PC-3 (cell line): ENCODE data around the gene HAGH. TPM values are rescaled to one million over a fixed set of nuclear protein-coding genes. Genes with fewer than 3 reads are reported as not detected.

Source experiments
- ATAC-seq: fragments of 200-7000 bp; cut with Tn5 transposase; 2 replicates; pipeline ENCODE4 v1.9.1; 2020; ENCODE audit warnings: mild to moderate bottlenecking, moderate library complexity
- BruUV-seq: library from RNA; stranded (reverse); fragments of 400-500 nt; replicated peaks from 2 replicates; lab custom pipeline; 2021; lab: Mats Ljungman, UMichigan
- CTCF ChIA-PET: fragments of 300-600 bp; sonication (Branson Sonifier 250); formaldehyde crosslinking; loops from one replicate; lab custom pipeline; 2022; ENCODE audit warnings: antibody characterized with exemption; lab: Charles Lee
- POLR2A ChIA-PET: fragments of 300-600 bp; sonication (Branson Sonifier 250); formaldehyde crosslinking; loops from one replicate; lab custom pipeline; 2022; ENCODE audit warnings: antibody characterized with exemption; ENCODE audit not compliant: unreplicated experiment; lab: Charles Lee
- DNase-seq: peaks from one replicate; pipeline ENCODE4 v3.0.0-alpha.2; 2015
- H2AFZ ChIP-seq: fragments of 300-600 bp; sonication (generic); 2 replicates; pipeline ENCODE4 v1.6.0; 2016; ENCODE audit warnings: antibody characterized with exemption, low read length
- H3F3A ChIP-seq: fragments of 300-600 bp; sonication (generic); one replicate; pipeline ENCODE4 v1.6.0; 2017; ENCODE audit warnings: antibody characterized with exemption, low read length, control low read depth, mild to moderate bottlenecking; ENCODE audit not compliant: unreplicated experiment
- H3K27ac ChIP-seq: fragments of 300-600 bp; sonication (generic); 2 replicates; pipeline ENCODE4 v1.5.1; 2016; ENCODE audit warnings: mild to moderate bottlenecking, low read length
- H3K27me3 ChIP-seq: fragments of 300-600 bp; sonication (generic); 2 replicates; pipeline ENCODE4 v1.6.1; 2016; ENCODE audit warnings: low read length, mixed read lengths
- H3K36me3 ChIP-seq: fragments of 300-600 bp; sonication (generic); 2 replicates; pipeline ENCODE4 v1.6.1; 2016; ENCODE audit warnings: low read depth, mixed run types, low read length, mixed read lengths
- H3K4me1 ChIP-seq: fragments of 300-600 bp; sonication (generic); 2 replicates; pipeline ENCODE4 v1.5.1; 2016; ENCODE audit warnings: low read length; ENCODE audit not compliant: insufficient read depth
- H3K4me2 ChIP-seq: fragments of 300-600 bp; sonication (generic); 2 replicates; pipeline ENCODE4 v1.6.0; 2016; ENCODE audit warnings: low read length
- H3K4me3 ChIP-seq: fragments of 300-600 bp; sonication (generic); 2 replicates; pipeline ENCODE4 v1.5.1; 2016; ENCODE audit warnings: mild to moderate bottlenecking, low read length, mixed read lengths
- H3K79me2 ChIP-seq: fragments of 300-600 bp; sonication (generic); 2 replicates; pipeline ENCODE4 v1.6.1; 2017; ENCODE audit warnings: low read length, mixed read lengths
- H3K9ac ChIP-seq: fragments of 300-600 bp; sonication (generic); 2 replicates; pipeline ENCODE4 v1.6.0; 2016; ENCODE audit warnings: mild to moderate bottlenecking, low read length
- H3K9me2 ChIP-seq: fragments of 300-600 bp; sonication (generic); replicated peaks from 2 replicates; pipeline ENCODE4 v1.6.1; 2016; ENCODE audit warnings: mixed run types, low read length, mixed read lengths
- H3K9me3 ChIP-seq: fragments of 300-600 bp; sonication (generic); 2 replicates; pipeline ENCODE4 v1.6.1; 2016; ENCODE audit warnings: low read length, mixed read lengths
- H4K20me1 ChIP-seq: fragments of 300-600 bp; sonication (generic); 2 replicates; pipeline ENCODE4 v1.6.1; 2016; ENCODE audit warnings: low read length, mixed read lengths
- EZH2 ChIP-seq: fragments of 300-600 bp; sonication (generic); IDR thresholded peaks from one replicate; pipeline ENCODE4 v1.6.1; 2017; ENCODE audit warnings: antibody characterized with exemption, mild to moderate bottlenecking, low read length; ENCODE audit not compliant: unreplicated experiment
- EZH2phosphoT487 ChIP-seq: fragments of 300-600 bp; sonication (generic); IDR thresholded peaks from 2 replicates; pipeline ENCODE4 v1.6.1; 2018; ENCODE audit warnings: mild to moderate bottlenecking, antibody characterized with exemption, low read length, borderline replicate concordance
- intact Hi-C: fragments of 100-400 bp; cut with micrococcal nuclease; formaldehyde crosslinking; loops from 2 replicates; pipeline ENCODE4 v1.9.0; 2023
- total RNA-seq: library from RNA; depleted of rRNA; stranded (reverse); fragments of >200 nt; gene quantifications from 2 replicates; pipeline ENCODE4 v1.2.3, GENCODE V29; 2014
- TF ChIP-seq, protein P1 (sequence below): fragments of 300-600 bp; sonication (generic); conservative IDR thresholded peaks from 2 replicates; pipeline ENCODE4 v1.5.1; 2017; ENCODE audit warnings: antibody characterized with exemption, low read depth, mild to moderate bottlenecking, low read length

HAGH gene
- total RNA-seq, 1 experiment from 2014 or later, result 99.5 TPM

DNA sequence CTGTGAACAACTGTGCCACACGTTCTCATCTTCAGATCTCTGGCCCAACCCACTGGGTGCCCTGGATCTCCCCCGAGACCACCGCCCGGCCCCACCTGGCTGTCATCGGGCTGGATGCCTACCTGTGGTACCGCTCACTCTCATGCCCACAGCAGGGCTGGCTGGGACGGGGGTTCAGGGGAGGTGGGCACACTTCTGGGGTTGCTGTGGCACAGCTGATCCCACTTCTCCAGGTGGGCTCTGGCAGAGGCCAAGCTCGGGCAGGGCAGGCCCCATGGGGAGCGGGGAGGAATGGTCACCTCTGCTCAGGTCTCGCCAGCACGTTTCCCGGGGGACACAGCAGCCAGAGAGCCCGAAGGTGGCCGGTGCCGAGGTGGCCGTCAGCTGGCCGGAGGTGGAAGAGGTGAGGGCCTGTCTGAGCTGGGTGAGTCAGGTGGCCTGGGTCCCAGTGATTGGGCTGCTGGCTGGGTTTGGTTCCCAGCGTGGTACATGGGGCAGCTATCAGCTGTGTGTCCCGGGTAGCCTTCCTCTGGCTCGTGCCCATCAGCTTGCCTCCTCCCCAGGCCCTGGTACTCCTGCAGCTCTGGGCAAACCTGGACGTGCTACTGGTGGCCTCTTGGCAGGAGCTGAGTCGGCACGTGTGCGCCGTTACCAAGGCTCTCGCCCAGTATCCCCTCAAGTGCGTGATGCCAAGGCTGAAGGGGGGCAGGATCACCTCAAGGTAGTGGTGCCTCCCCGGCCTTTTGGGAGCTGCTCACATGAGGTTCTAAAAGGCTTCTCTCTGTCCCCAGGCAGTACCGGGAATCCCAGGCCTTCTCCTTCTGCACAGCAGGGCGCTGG is 51.4 kb downstream of the HAGH start:
- peak overlapping the region; percentile 100; the same call in 1 of the 2 replicates for H3K4me2 ChIP-seq
- H3K27ac ChIP-seq, result no peak overlapping the region

DNA sequence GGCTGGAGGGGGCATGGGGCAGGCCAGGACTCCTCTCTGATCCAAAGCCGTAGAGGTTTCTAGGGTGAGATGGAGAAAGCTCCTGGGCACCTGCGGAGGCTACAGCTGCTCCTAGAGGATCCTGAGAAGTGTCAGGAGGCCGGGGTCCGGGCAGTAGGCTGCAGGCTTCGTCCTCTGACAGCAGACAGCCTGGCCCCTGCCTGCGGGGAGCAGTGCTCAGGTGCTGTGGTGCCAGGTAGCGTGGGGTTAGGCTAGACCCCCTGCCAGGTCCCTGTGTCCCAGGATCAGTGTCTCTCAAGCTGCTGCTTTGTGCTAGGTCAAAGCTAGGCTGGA is 52.2 kb downstream of the HAGH start:
- Histone ChIP-seq H3K27me3 (no peaks in the 10 kb centered on the region), H3K4me2 (peak overlapping the region; percentile 100), H3K9ac (peak overlapping the region; percentile 93), H3K4me1 (peaks cover 12% of the 10 kb centered on the region; the same call in 1 of the 2 replicates), H4K20me1 (peaks cover 3% of the 10 kb centered on the region; the same call in 1 of the 2 replicates), H3K79me2 (peaks cover 34% of the 10 kb centered on the region), H3K27ac (no peak overlapping the region), H3K36me3 (no peaks in the 10 kb centered on the region), H3K4me3 (peak overlapping the region; percentile 86), H3F3A (no peaks in the 10 kb centered on the region), H2AFZ (no peak overlapping the region), H3K9me2 (no peaks in the 10 kb centered on the region), H3K9me3 (no peaks in the 10 kb centered on the region)
- DNase-seq (no peak), ATAC-seq (no peak)
- no TSS peak for BruUV-seq
- ChIA-PET CTCF (no interaction called here), POLR2A (interaction anchor here (1.2 kb wide), 1 partner anchor 8 kb away, joined by 7 read pairs; the partner anchor contains the start of genes NUBP2 and SPSB3)
- TF ChIP-seq, protein P1, sequence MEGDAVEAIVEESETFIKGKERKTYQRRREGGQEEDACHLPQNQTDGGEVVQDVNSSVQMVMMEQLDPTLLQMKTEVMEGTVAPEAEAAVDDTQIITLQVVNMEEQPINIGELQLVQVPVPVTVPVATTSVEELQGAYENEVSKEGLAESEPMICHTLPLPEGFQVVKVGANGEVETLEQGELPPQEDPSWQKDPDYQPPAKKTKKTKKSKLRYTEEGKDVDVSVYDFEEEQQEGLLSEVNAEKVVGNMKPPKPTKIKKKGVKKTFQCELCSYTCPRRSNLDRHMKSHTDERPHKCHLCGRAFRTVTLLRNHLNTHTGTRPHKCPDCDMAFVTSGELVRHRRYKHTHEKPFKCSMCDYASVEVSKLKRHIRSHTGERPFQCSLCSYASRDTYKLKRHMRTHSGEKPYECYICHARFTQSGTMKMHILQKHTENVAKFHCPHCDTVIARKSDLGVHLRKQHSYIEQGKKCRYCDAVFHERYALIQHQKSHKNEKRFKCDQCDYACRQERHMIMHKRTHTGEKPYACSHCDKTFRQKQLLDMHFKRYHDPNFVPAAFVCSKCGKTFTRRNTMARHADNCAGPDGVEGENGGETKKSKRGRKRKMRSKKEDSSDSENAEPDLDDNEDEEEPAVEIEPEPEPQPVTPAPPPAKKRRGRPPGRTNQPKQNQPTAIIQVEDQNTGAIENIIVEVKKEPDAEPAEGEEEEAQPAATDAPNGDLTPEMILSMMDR, result no peak
- TF ChIP-seq EZH2phosphoT487, result no peak
- no peak for TF ChIP-seq EZH2
- intact Hi-C loops, result loop anchor here (5.0 kb wide), 1 partner anchor 97 kb away; the partner anchor contains the start of gene JPT2

More for the DNA sequence above, 51.4 kb downstream of the HAGH start:
- DNase-seq, result no peak
- Histone ChIP-seq H3K4me3 (no peak overlapping the region), H3K36me3 (no peaks in the 10 kb centered on the region), H3K79me2 (peaks cover 34% of the 10 kb centered on the region), H3K4me1 (peaks cover 12% of the 10 kb centered on the region; the same call in 1 of the 2 replicates), H3K9ac (no peak overlapping the region), H4K20me1 (peaks cover 3% of the 10 kb centered on the region; the same call in 1 of the 2 replicates), H3K9me2 (no peaks in the 10 kb centered on the region), H3K9me3 (no peaks in the 10 kb centered on the region), H3F3A (no peaks in the 10 kb centered on the region), H3K27me3 (no peaks in the 10 kb centered on the region), H2AFZ (no peak overlapping the region)
- ATAC-seq, result no peak
- POLR2A ChIA-PET, result interaction anchor here (1.2 kb wide), 1 partner anchor 7 kb away, joined by 7 read pairs; the partner anchor contains the start of genes NUBP2 and SPSB3
- TF ChIP-seq, protein P1, result no peak
- TF ChIP-seq EZH2phosphoT487 (no peak), EZH2 (no peak)
- BruUV-seq, result no TSS peak
- intact Hi-C loops, result no loop called here
- CTCF ChIA-PET, result no interaction called here
